HG03175 (cell line): ENCODE results near the gene SLC5A8.

ENCODE experiments used
- ATAC-seq: cut with Tn5 transposase; IDR thresholded peaks from one replicate; pipeline ENCODE4 v1.9.1; 2021; ENCODE audit warnings: mild to moderate bottlenecking, moderate library complexity; ENCODE audit not compliant: unreplicated experiment

Gene SLC5A8

GRCh38 chr12:101209319-101210302, at the start of gene SLC5A8:
Gene SLC5A8 (minus strand): TSS chr12:101210238. CDS start chr12:101209848, 390 bp downstream.
- ATAC-seq, result no peak

GRCh38 chr12:101257357-101257756, 47.3 kb upstream of the SLC5A8 start:
- ATAC-seq, result no peak

- ATAC-seq, result no peak
These were observed 46.2 kb upstream of the SLC5A8 start for GRCh38 chr12:101256266-101256665.

GRCh38 chr12:101243616-101244015, 33.6 kb upstream of the SLC5A8 start:
- no peak for ATAC-seq

- ATAC-seq, result no peak
These were observed 33.0 kb upstream of the SLC5A8 start for GRCh38 chr12:101243074-101243473.

- no peak for ATAC-seq
These were observed 28.8 kb upstream of the SLC5A8 start for GRCh38 chr12:101238800-101239329.

- ATAC-seq, result no peak
These were observed 28.3 kb upstream of the SLC5A8 start for GRCh38 chr12:101238306-101238705.

- ATAC-seq, result no peak
These were observed 25.6 kb upstream of the SLC5A8 start for GRCh38 chr12:101235686-101236085.

- no peak for ATAC-seq
These were observed 21.6 kb upstream of the SLC5A8 start for GRCh38 chr12:101231636-101232035.

GRCh38 chr12:101230547-101230946, 20.5 kb upstream of the SLC5A8 start:
- no peak for ATAC-seq

GRCh38 chr12:101229841-101230241, 19.8 kb upstream of the SLC5A8 start:
- no peak for ATAC-seq

- no peak for ATAC-seq
These were observed 11.3 kb upstream of the SLC5A8 start for GRCh38 chr12:101221301-101221700.

- no peak for ATAC-seq
These were observed 6.8 kb upstream of the SLC5A8 start for GRCh38 chr12:101216810-101217209.

- no peak for ATAC-seq
These were observed 2.8 kb downstream of the SLC5A8 start for GRCh38 chr12:101207086-101207780.

- no peak for ATAC-seq
These were observed 5.3 kb downstream of the SLC5A8 start for GRCh38 chr12:101204602-101205304.

GRCh38 chr12:101200824-101201223, 9.2 kb downstream of the SLC5A8 start:
- ATAC-seq, result no peak

- no peak for ATAC-seq
These were observed 9.9 kb downstream of the SLC5A8 start for GRCh38 chr12:101200145-101200544.

- ATAC-seq, result no peak
These were observed 23.7 kb downstream of the SLC5A8 start for GRCh38 chr12:101186291-101186690.

GRCh38 chr12:101181776-101182175, 28.3 kb downstream of the SLC5A8 start:
- no peak for ATAC-seq

- no peak for ATAC-seq
These were observed 35.5 kb downstream of the SLC5A8 start for GRCh38 chr12:101174541-101174940.

GRCh38 chr12:101173197-101173749, 36.8 kb downstream of the SLC5A8 start:
- ATAC-seq, result no peak
